OCI-LY1 (cell line): ENCODE data around the gene IRS2.

ENCODE experiments used
- H2AFZ ChIP-seq: fragments of 200-600 bp; sonication (generic), shearing (Covaris generic); 2 replicates; pipeline ENCODE4 v1.6.0; 2014; ENCODE audit warnings: antibody characterized with exemption, mild to moderate bottlenecking, low read length
- H3F3A ChIP-seq: fragments of 200-600 bp; sonication (generic), shearing (Covaris generic); 2 replicates; pipeline ENCODE4 v1.6.0; 2014; ENCODE audit warnings: mild to moderate bottlenecking, antibody characterized with exemption, low read length, moderate library complexity; ENCODE audit not compliant: insufficient read depth
- H3K27ac ChIP-seq: fragments of 200-600 bp; sonication (generic); 2 replicates; pipeline ENCODE4 v1.5.1; 2014; ENCODE audit warnings: low read length, mixed run types, mild to moderate bottlenecking, low read depth; ENCODE audit not compliant: poor library complexity, severe bottlenecking
- H3K27me3 ChIP-seq: fragments of 200-600 bp; sonication (generic); 2 replicates; pipeline ENCODE4 v1.6.0; 2014; ENCODE audit warnings: antibody characterized with exemption, mild to moderate bottlenecking, low read length, moderate library complexity; ENCODE audit not compliant: insufficient read depth
- H3K36me3 ChIP-seq: fragments of 200-600 bp; sonication (generic); 2 replicates; pipeline ENCODE4 v1.6.1; 2014; ENCODE audit warnings: mild to moderate bottlenecking, antibody characterized with exemption, low read length, moderate library complexity, mixed read lengths; ENCODE audit not compliant: insufficient read depth
- H3K4me1 ChIP-seq: fragments of 200-600 bp; sonication (generic); 2 replicates; pipeline ENCODE4 v1.5.1; 2014; ENCODE audit warnings: mild to moderate bottlenecking, low read length, moderate library complexity; ENCODE audit not compliant: insufficient read depth, severe bottlenecking
- H3K4me2 ChIP-seq: fragments of 200-600 bp; sonication (generic), shearing (Covaris generic); 2 replicates; pipeline ENCODE4 v1.6.1; 2014; ENCODE audit warnings: low read length
- H3K4me3 ChIP-seq: fragments of 200-600 bp; sonication (generic); 2 replicates; pipeline ENCODE4 v1.5.1; 2014; ENCODE audit warnings: low read length, low read depth, mild to moderate bottlenecking, mixed read lengths; ENCODE audit not compliant: poor library complexity, severe bottlenecking
- H3K79me2 ChIP-seq: fragments of 200-600 bp; shearing (Covaris generic); 2 replicates; pipeline ENCODE4 v1.6.1; 2016; ENCODE audit warnings: mixed run types, low read length, mixed read lengths; ENCODE audit not compliant: insufficient read depth
- H3K9ac ChIP-seq: fragments of 200-600 bp; sonication (generic), shearing (Covaris generic); 2 replicates; pipeline ENCODE4 v1.6.1; 2014; ENCODE audit warnings: mild to moderate bottlenecking, low read length, mixed read lengths
- H3K9me2 ChIP-seq: fragments of 200-600 bp; sonication (generic), shearing (Covaris generic); 2 replicates; pipeline ENCODE4 v1.6.1; 2014; ENCODE audit warnings: low read depth, mild to moderate bottlenecking, low read length, mixed read lengths
- H3K9me3 ChIP-seq: fragments of 200-600 bp; shearing (Covaris generic); 2 replicates; pipeline ENCODE4 v1.6.1; 2014; ENCODE audit warnings: low read length, mixed read lengths
- H4K20me1 ChIP-seq: fragments of 200-600 bp; sonication (generic), shearing (Covaris generic); 2 replicates; pipeline ENCODE4 v1.6.0; 2016; ENCODE audit warnings: mild to moderate bottlenecking, low read length; ENCODE audit not compliant: insufficient read depth
- EZH2 ChIP-seq: fragments of 200-600 bp; sonication (generic), shearing (Covaris generic); IDR thresholded peaks from 2 replicates; pipeline ENCODE4 v1.8.0; 2017; ENCODE audit warnings: borderline replicate concordance, mixed run types, mild to moderate bottlenecking, antibody characterized with exemption, low read length, moderate library complexity, mixed read lengths
- TF ChIP-seq, protein P1 (sequence below): fragments of 200-600 bp; sonication (generic), shearing (Covaris generic); IDR thresholded peaks from 2 replicates; pipeline ENCODE4 v1.5.1; 2017; ENCODE audit warnings: mild to moderate bottlenecking, antibody characterized with exemption, low read length, moderate library complexity, mixed read lengths

Gene IRS2

DNA sequence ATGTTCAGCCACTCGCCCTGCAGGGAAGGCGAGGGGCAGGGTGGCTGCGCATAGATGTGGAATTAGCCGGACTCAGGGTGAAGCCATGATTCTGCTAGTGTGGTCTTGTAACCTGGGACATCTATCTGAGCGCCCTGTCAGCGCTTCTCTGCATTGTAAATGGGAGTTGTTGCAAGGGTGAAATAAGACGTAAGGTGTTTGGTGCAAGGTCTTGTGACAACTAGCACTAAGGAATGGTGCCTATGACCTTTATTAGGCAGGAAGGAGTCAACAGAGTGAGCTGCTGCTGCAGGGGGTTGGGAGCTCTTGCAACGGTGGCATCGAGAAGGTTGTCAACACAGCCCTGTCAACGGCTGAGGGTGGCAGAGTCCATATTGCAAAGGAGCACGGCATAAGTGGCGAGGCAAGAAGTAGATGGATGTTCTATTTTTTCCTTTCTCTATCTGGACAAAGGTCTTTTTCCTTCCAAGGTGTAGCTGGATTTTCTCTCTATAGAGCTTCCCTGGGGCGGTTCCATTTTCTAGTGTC lies 49.3 kb downstream of the IRS2 start:
- no peaks in the 10 kb centered on the region for H3K79me2 ChIP-seq
- TF ChIP-seq, protein P1, sequence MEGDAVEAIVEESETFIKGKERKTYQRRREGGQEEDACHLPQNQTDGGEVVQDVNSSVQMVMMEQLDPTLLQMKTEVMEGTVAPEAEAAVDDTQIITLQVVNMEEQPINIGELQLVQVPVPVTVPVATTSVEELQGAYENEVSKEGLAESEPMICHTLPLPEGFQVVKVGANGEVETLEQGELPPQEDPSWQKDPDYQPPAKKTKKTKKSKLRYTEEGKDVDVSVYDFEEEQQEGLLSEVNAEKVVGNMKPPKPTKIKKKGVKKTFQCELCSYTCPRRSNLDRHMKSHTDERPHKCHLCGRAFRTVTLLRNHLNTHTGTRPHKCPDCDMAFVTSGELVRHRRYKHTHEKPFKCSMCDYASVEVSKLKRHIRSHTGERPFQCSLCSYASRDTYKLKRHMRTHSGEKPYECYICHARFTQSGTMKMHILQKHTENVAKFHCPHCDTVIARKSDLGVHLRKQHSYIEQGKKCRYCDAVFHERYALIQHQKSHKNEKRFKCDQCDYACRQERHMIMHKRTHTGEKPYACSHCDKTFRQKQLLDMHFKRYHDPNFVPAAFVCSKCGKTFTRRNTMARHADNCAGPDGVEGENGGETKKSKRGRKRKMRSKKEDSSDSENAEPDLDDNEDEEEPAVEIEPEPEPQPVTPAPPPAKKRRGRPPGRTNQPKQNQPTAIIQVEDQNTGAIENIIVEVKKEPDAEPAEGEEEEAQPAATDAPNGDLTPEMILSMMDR = no peak
- no peak for TF ChIP-seq EZH2
- H3K9me2 ChIP-seq = no peaks in the 10 kb centered on the region

GRCh38 chr13:109735436-109735966 lies 50.9 kb downstream of the IRS2 start:
- no peak overlapping the region for H3K9ac ChIP-seq
- H2AFZ ChIP-seq = no peak overlapping the region
- no peaks in the 10 kb centered on the region for H3K79me2 ChIP-seq
- no peaks in the 10 kb centered on the region for H3F3A ChIP-seq
- no peaks in the 10 kb centered on the region for H3K4me1 ChIP-seq
- no peaks in the 10 kb centered on the region for H3K9me2 ChIP-seq
- no peak for TF ChIP-seq EZH2
- TF ChIP-seq, protein P1 = no peak
- H3K4me2 ChIP-seq = no peak overlapping the region
- no peak overlapping the region for H3K27ac ChIP-seq
- H4K20me1 ChIP-seq = no peaks in the 10 kb centered on the region
- no peaks in the 10 kb centered on the region for H3K36me3 ChIP-seq
- no peaks in the 10 kb centered on the region for H3K9me3 ChIP-seq
- H3K4me3 ChIP-seq = no peak overlapping the region
- H3K27me3 ChIP-seq = peaks cover 8% of the 10 kb centered on the region; the same call in 1 of the 2 replicates

More for the DNA sequence above, 49.3 kb downstream of the IRS2 start:
- H3K4me3 ChIP-seq = no peak overlapping the region
- H3K9me3 ChIP-seq = no peaks in the 10 kb centered on the region
- H3K9ac ChIP-seq = no peak overlapping the region
- H3K27ac ChIP-seq = no peak overlapping the region
- H3K27me3 ChIP-seq = peaks cover 4% of the 10 kb centered on the region; the same call in 1 of the 2 replicates
- H3K36me3 ChIP-seq = no peaks in the 10 kb centered on the region
- H3K4me1 ChIP-seq = no peaks in the 10 kb centered on the region
- no peaks in the 10 kb centered on the region for H4K20me1 ChIP-seq
- no peak overlapping the region for H3K4me2 ChIP-seq
- no peak overlapping the region for H2AFZ ChIP-seq
- H3F3A ChIP-seq = no peaks in the 10 kb centered on the region

DNA sequence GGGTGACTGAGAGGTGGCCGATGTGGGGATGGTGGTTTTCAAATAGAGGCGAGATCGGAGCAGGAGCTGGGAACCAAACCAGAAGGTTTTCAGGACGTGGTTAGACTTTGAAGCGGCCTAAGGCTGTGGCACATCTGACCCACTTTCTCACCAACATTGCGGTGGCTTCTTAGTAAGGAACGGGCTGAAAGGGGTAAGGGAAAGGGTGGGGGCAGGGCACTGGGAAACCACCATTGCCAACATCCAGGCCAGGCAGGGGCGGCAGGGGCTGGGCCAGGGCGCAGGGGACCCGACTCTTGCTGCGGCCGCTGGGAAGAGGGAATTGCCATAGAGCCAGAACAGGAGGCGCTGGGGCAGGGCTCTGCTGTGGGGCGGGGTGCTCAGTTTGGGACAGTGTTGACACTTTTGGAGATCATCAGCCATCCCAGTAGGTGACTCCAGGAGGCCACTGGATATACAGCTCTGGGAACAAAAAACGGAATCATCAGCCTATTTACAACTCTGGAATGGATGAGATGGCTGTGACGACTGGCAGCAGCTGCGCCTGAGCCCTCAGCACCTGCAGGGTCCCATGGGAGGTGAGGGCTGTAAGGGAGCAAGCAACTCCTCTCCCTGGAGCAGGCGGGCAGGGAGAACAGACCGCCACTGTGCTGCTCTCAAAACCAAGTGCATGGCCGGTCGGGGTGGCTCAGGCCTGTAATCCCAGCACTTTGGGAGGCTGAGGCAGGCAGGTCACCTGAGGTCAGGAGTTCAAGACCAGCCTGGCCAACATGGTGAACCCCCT lies 52.2 kb downstream of the IRS2 start:
- Histone ChIP-seq H3F3A (no peaks in the 10 kb centered on the region), H3K79me2 (no peaks in the 10 kb centered on the region), H3K27me3 (peaks cover 8% of the 10 kb centered on the region; the same call in 1 of the 2 replicates), H4K20me1 (no peaks in the 10 kb centered on the region), H3K4me3 (no peak overlapping the region), H3K9ac (no peak overlapping the region), H3K9me2 (no peaks in the 10 kb centered on the region), H3K27ac (no peak overlapping the region), H3K4me1 (no peaks in the 10 kb centered on the region), H2AFZ (no peak overlapping the region), H3K36me3 (no peaks in the 10 kb centered on the region), H3K9me3 (no peaks in the 10 kb centered on the region), H3K4me2 (no peak overlapping the region)
- TF ChIP-seq, protein P1 = no peak
- no peak for TF ChIP-seq EZH2
